Midbrain (tissue), 1 donor: ENCODE data around the gene CALML3.
"Not testable (repeated sequence)": the region's sequence is repeated elsewhere in the genome, so short reads cannot be mapped to it uniquely, and the experiment has no call there.

Source experiments
- DNase-seq: peaks from one replicate; lab custom pipeline; 2025; lab: John Stamatoyannopoulos, UW

CALML3 gene

DNA sequence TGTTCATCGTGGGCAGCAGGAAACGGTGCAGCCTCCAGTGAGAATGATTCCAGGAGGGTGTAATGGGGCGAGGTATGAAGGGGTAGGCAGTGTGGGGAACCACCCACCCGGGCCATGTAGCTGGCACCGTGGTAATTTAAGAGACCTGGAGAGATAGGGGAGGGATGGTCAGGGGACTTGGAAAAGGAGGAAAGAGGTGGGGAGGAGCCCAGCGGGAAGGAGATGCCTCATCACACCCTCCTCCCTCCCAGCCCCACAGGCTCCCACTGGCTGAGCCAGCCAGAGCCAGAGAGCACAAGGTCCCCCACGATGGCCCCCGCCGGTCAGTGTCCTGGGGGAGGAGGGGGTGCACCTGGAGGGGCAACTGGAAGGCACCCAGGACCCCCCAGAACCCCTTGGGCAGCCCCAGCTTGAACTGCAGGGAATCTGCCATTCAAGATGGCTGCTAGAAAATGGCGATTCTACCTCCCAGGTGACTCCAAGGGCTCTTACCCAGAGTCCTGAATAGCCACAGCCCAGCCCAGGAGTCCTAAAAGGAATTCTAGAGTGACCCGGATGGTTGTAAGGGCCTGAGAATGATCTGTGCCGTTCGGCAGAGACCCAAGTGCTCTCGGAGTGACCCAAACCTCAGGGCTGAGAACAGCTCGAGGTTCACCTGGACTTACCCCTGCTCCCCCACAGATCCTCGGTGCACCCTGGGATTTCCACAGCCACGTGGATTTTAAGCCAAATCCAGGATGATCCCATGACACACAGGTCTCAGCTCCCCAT is 28.8 kb downstream of the CALML3 start:
- no peak for DNase-seq

DNA sequence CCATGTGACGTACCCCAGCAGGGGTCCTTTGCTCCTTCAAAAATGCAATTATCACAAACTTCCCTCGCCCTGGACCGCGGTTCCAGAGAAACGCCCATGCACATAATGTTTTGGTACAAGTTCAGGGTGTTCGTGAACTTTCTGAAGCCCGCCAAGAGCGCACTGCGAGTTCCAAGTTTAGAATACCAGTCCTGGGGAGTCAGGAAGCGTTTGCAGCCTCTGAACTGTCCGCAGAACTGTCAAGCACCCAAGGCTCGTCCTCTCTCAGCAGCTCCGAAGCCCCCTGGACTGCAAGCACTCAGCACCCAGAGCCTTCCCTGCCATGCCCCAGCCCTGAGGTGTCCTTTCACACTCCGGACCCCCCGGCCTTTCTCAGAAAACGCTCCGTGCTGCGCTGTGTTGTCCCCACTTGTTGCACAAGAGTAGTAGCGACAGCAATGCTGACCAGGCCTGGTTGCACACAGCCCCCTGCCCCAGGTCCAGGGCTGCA is 30.3 kb downstream of the CALML3 start:
- no peak for DNase-seq

DNA sequence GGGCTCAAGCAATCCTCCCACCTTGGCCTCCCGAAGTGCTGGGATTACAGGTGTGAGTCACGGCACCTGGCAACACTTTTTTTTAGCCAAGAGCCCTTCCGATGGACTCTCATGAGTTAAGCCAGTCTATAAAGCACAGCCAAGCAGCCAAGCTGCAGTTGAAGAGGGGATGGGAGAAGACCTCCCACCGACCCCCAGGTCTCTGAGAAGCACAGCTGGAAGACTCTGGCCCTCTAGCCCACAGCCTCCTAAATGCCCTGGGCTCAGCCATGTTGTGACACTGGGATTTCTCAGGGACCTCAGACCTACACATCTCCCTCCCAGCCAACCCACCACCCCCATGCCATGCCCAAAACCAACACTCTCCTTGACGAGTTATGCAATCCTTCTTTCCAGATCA is 31.1 kb downstream of the CALML3 start:
- no peak for DNase-seq

DNA sequence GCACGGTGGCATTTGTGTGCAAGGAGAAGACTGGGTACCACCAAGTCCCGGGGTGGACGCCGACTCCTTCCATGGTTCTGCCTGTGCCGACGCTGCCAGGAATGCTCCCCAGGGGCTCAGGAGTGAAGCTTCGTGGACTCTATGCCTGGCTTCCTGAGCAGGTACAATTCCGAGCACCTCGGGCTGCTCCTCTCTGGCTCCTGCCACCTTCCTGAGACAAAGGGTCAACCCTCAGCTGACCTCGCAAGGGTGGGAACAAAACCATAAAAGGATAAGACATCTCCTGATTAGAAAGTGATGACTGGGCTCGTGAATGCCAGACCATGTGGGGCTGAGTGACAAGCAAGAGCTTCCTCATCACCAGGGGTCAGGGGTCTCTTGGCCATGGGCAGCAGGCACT is 31.8 kb downstream of the CALML3 start:
- no peak for DNase-seq

DNA sequence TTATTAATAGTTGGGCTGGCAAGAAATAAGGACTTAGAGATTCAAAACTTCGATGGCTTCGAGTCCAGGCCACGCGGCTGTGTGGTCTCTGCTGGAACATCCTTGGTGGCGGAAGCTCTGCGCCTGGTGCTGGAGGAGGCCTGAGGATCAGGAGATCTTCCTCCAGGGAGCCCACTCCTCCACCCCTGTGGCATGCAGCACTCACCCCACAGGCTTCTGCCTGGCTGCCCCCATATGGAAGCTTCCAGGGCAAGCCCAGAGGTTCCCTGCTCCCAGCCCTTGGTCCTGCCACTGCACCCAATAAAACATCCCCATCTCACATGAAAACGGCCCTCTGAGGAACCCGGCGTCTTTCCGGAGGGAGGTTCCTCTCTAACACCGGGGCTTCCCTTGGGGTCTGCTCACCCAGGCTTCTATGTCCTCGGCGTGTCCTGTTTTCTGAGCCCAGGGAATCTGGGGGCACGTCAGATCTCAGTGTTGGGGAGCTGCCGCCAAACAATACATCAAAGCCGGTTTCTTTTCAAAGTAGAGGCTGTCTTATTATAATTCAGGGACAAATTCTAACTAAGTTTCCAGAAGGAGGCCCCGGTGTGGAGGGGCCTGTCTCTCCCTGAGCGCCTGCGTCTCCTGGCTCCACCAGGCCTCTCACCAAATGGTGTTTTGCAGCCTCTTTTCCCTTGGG is 32.4 kb downstream of the CALML3 start:
- DNase-seq = no peak

DNA sequence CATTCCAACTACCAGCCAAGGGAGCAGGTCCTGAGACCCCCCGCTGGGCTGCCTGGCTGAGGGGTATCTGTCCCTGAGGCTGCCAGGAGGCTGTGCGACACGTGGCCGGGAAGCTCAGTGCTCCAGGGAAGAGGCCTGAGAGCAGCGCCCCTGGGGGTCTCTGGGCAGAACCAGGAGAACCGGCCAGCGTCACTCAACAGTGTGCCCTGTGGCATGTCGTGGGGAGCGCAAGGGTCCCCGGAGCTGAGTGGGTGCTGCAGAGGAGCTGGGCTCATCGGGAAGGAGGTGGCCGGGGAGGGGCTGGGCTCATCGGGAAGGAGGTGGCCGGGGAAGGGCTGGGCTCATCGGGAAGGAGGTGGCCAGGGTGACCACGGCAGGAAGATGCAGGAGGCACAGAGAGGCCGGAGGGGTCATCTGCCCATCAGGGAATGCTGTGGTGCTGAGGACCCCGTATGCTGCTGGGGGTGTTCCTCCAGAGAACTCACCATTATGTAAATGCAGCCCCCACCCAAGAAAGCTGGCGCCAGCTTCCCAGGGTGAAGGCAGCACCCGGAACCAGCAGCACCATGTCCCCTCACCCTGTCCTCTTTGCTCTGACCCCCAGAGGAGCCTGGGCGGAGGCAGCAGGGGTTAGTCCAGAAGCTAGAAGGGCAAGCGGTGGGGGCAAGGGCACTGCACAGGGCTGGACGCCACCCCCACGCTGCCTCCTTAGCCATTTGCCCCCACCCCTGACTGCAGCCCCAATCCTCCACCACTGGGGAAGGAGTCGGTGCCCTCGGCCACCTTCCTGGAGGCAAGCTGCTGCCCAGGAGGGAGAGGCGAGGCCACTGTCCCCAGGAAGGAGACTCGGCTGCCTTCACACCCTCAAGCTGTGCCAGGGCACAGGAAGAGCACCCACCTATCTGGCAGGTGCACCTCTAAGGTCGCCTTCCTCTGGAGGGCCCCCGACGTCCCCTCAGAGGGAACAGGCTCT is 33.3 kb downstream of the CALML3 start:
- no peak for DNase-seq

DNA sequence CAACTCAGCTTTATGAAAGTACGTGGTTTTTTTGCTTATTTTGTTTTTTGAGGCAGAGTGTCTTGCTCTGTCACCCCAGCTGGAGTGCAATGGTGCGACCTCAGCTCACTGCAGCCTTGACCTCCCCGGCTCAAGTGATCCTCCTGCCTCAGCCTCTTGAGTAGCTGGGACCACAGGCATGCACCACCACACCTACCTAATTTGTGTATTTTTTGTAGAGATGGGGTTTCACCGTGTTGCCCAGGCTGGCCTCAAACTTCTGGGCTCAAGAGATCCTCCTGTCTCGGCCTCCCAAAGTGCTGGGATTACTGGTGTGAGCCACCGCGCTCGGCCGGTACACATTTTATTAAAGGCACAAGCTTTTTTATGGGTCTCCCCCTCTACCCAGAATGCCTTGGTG is 34.3 kb downstream of the CALML3 start:
- not testable (repeated sequence) for DNase-seq

DNA sequence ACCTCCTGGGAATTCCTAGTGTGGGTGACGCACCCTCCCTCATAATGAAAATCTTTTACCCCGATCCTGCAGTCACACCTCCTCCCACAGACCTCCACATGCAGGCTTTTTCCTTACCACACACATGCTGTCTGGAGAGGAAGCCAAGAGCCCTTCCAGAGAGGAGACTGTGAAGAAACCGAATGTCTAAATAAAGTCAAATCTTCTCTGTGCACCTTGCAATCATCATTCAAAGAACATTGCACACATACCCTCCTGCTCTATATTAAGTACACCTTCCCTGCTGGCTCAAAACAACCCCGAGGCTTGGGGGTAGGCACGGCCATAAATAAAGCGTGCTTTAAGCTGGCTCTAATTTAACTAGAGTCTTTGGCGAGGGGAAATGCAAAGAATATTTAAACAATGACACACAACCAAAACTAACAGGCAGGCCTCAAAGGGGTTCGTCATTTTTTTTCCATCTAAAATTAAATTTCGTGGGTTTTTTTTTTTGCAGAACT is 34.9 kb downstream of the CALML3 start:
- no peak for DNase-seq

DNA sequence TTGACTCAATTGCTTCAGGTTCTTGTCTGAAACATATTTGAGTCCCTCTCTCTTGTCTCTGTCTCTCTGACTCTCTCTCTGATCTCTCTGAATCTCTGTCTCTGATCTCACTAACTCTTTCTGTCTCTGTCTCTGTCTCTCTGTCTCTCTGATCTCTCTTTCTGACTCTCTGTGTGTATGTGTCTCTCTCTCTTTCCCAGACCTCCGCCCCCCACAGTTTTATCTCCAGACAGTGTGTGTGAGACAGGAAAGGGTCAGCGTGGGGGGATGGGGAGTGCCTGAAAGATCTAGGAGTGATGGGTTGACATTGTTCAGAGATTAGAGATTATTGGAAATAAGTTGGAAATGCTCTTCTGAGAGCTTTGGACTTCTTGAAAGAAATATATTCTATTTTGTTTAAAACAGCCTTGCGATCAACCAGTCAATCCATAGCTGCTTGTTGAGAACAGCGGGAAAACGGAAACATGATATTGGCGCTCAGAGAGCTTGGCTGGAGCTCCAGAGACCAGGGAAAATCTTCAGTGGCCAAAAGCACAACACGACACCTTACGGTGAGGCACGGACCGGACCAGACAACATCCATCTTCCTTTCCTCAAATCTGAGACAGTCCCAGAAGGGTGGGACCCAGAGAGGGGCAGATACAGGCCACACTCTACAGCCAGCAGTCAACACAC is 35.5 kb downstream of the CALML3 start:
- DNase-seq = no peak

DNA sequence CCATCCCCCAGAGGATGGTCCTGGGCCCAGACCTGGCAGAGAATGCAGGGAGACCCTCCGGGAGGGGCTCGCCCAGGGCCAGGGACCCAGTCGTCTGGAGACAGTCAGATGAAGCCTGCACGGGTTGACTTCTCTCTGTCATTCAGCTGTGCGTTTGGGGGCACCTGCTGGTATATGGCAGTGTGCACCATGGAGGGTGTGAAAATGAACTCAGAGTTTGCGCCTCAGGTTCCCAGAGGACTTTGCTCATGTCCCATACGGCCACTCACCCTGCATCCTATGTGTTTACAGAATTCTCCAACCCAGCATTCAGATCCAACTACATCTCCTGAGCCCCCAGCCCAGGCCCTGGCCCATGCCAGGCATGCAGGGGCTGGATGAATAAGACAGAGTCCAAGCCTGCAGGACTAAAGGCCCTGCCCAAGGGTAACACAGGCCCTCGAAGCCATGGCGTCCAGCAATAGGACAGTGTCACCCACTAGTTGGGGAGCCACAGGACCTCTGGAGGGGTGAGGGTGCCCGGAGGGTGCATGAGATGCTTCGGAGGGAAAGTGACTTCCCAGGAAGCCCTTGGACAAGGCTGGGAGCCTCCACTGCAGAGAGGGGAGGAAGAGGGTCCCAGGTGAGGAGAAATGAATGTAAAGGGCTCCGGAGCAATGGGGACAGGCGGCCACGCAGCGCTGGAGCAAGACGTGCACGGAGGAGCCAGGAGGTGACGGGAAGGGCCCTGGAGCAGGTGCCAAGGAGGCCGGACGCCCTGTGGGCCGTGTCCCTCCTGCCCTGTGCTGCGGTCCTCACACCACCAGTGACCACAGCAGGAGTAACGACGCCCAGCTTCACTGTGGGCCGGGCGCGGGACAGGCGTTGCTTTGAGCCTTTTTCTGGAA is 36.3 kb downstream of the CALML3 start:
- no peak for DNase-seq

DNA sequence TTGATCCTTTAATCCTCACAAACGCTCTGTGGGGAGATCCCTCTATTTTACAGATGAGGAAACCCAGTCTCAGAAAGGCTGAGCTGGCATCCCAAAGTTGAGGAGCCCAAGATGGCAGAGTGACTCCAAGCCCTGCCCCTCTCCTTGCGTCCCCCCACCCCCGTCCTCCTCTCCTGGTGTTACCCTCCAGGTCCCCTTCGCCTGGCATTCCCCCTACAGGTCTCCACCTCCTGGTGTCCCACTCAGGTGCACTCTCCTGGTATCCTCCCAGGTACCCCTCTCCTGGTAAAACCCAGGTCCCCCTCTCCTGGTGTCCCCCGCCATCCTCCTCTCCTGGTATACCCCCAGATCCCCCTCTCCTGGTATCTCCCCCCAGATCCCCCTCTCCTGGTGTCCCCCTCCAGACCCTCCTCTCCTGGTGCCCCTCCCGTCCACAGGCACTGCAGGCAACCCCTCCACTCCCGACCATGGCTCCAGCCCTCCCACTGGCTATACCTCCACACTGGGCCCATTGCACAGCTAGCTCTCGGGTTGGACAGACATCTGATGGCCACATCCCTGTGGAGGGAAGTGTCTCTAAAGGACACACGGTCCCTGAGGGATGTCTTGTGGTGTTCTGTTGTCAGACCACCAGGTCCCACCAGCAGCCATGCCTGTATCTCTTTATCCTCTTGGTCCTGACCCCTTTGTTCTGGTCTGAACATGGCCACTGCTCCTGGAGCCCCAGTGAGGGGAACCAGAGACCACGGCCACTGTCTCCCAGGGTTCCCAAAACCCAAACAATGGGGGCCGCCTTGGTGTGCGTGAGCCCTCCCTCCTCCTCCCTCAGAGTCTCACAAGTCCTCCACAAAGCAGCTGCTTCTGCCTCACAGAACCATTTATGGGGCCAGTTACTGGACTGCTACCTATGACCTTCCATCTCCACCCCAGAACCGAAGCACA is 37.2 kb downstream of the CALML3 start:
- no peak for DNase-seq

DNA sequence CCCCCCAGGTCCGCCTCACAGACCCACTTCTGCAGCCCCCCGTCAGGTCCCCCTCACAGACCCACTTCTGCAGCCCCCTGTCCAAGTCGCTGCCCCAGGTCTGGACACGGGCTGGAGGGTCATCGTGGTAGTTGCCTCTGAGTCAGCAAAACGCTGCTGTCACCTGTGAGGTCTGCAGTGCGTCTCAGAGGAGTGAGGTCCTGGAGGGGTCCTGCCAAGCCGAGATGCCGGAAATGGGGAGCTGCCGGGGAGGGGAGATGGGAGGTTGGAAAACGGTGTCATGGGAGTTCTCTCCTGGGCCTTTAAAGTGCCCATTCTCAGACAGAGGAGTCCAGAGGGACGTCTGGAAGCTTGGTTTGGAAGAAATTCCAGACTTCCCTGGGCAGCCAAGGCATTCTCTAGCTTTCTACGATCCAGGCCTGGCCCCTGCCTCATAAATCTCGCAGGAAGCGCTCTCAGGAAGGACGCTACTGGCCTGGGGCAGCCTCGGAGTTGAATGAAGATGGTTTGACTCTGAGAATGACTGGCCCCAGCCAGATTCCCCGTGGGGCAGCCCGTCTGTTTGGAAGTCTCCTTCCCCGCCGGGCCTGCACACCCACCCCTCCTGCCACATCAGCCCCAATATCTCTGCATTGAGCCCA is 38.7 kb downstream of the CALML3 start:
- DNase-seq = no peak

DNA sequence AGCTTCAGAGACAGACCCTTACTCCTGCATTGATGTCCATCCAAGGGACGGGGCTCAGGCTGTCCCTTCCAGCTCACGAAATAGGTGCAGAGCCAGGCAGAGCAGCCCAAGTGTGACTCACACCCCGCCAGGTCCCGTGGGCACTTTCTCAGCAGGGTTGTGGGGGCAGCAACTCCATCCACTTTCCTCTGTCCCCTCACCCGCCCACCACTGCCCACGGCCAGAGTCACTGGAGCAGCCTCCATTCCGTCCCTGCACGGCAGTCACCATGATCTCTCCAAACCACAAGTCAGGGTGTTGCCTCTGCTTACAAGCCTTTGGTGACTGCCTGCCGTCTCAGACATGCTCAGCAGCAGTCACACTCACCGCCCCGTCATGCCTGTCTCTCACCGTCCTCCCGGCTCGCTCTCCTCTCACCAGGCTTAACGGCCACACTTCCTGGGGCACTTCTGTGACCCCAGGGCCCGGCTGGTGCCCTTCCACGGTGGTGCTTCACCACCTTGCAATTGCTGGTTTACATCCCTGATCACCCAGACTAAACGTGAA is 39.3 kb downstream of the CALML3 start:
- DNase-seq = no peak

DNA sequence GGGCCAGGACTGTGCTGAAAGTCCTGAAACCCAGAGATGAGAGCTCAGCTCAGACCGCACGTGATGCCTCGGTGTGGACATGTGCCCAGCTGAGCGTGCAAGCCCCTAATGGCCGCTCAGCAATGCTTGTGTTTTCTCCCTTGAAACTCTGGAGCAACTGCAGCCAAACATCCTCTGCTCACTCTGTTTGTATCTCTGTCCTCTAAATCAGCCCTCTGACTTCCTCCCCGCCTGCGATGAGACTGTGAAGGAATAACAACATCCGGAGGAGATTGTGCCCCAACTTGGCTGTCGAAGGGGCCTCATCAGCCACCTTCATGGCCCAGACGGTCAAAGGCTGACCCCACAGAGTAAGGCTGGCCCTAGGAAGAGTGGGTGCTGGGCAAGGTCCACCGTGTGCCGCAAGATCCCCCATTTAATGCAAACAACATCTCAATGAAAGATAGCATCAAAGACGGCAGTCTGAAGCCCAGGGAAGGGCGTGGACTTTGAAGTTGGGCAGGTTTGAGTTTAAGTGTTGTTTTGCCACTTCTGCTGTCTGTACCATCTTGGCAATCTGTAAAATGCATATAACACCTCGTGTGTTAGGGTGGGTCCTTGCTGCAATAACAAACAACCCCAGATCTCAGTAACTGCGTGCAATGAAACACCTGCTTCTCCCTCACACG is 39.9 kb downstream of the CALML3 start:
- DNase-seq = no peak

DNA sequence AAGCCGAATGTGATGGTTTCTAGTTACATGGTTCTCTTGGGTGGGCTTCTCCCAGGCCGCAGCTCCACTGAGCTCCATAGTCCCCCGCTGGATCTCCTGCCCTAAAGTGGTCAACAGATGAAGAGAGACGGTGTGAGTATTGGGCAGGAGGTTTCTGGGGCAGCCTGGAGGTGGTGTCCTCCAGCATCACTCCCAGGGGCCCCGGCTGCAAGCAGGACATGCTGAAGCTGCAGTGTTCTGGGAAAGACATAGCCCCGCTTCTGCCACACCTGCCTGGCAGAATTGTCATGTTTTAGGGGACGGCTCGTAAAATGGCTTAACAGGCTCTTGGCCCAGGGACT is 40.4 kb downstream of the CALML3 start:
- no peak for DNase-seq

DNA sequence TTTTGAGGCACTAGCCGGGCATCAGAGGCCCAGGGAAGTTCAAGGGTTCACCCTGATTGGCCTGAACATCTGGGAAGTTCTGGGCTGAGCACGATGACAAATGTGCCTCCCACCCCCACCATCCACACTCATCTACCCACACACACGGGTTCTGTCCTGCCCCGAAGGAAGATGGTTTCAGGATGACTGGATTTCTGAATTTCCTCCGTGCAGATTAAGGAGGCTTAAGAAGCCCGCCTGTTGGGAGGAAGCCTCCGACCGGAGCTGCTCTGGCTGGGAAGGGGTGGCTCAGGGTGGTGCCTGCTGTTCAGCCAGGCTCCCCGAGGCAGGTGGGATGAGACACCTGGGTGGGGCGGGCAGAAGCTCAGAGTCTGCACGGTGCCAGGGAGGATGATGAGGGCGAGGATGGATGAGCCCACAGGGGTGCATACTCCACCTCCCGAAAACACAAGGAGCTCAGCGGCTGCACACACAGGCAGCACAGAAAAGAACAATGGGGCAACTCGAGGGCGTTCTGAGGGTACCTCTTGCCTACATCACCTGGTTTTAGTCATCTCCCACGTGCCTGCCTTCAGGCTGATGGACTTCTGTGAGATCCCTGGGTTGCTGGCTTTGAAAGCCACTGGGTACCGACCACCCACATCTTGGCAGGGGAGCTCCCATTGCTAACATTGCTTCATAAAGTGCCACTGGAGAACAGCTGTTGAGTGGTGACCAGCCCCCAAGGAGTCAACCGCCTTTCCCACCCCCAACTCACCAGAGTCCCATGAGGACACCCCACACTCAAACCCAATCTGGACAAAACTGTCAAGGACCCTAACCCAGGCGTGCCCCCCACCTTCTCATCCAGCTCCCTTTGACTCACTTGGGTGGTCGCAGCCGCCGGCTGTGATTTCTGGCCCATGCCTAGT is 41.2 kb downstream of the CALML3 start:
- DNase-seq = no peak

DNA sequence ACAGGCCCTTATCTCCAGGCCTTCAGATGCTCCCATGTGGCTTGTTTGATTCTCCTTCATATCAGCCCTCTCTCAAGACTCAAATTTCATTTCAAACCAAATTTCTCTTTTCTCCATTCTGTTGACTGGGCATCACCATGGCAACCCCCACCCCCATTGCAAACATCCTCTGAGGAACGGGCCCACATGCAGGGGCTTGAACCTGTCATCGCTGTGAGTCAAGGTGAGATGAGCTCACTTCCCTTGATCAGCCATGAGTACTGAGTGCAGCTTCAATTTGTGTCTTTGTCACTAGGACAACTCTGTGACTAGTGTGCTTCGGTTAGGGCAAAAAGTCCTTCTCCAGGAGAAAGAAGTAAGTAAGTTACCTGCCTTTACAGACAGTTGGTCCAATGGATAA is 41.9 kb downstream of the CALML3 start:
- no peak for DNase-seq
